AG04449 (cell line): ENCODE measurements around the gene KNTC1.
"Not testable (repeated sequence)": the region's sequence is repeated elsewhere in the genome, so short reads cannot be mapped to it uniquely, and the experiment has no call there.

Experiments used
- CTCF ChIA-PET: fragments of 350-600 bp; formaldehyde crosslinking; extraction: SDS; loops from one replicate; lab custom pipeline; 2021; ENCODE audit warnings: antibody characterized with exemption; lab: Yijun Ruan, JAX
- POLR2A ChIA-PET: fragments of 400-600, 350-600 bp; formaldehyde crosslinking; extraction: SDS; loops from one replicate; lab custom pipeline; 2020; ENCODE audit warnings: antibody characterized with exemption, inconsistent platforms; lab: Yijun Ruan, JAX
- DNase-seq: peaks from one replicate; pipeline ENCODE4 v3.0.0-alpha.2; 2010; ENCODE audit warnings: low read depth, low spot score
- H3K4me3 ChIP-seq: 2 replicates; pipeline ENCODE4 v1.5.1; 2011; ENCODE audit warnings: low read depth, mild to moderate bottlenecking, control low read depth, low read length
- TF ChIP-seq, protein P1 (sequence below): IDR thresholded peaks from one replicate; pipeline ENCODE4 v1.5.1; 2011; ENCODE audit warnings: mild to moderate bottlenecking, moderate library complexity, low read length, control low read depth, inconsistent platforms; ENCODE audit not compliant: insufficient read depth; ENCODE audit errors: missing control alignments

Gene KNTC1

GRCh38 chr12:122643207-122643805, 116.3 kb downstream of the KNTC1 start:
- POLR2A ChIA-PET: interaction anchor here (0.5 kb wide), 1 partner anchor 9 kb away, joined by 6 read pairs; no protein-coding TSS in a partner anchor
- no peak for DNase-seq
- TF ChIP-seq, protein P1, sequence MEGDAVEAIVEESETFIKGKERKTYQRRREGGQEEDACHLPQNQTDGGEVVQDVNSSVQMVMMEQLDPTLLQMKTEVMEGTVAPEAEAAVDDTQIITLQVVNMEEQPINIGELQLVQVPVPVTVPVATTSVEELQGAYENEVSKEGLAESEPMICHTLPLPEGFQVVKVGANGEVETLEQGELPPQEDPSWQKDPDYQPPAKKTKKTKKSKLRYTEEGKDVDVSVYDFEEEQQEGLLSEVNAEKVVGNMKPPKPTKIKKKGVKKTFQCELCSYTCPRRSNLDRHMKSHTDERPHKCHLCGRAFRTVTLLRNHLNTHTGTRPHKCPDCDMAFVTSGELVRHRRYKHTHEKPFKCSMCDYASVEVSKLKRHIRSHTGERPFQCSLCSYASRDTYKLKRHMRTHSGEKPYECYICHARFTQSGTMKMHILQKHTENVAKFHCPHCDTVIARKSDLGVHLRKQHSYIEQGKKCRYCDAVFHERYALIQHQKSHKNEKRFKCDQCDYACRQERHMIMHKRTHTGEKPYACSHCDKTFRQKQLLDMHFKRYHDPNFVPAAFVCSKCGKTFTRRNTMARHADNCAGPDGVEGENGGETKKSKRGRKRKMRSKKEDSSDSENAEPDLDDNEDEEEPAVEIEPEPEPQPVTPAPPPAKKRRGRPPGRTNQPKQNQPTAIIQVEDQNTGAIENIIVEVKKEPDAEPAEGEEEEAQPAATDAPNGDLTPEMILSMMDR: no peak
- CTCF ChIA-PET: interaction anchor here (3.1 kb wide), 1 partner anchor 110 kb away, joined by 17 read pairs; the partner anchor contains the start of gene DENR
- H3K4me3 ChIP-seq: no peak overlapping the region

- TF ChIP-seq, protein P1: no peak
- H3K4me3 ChIP-seq: no peak overlapping the region
- ChIA-PET CTCF (interaction anchor here (2.3 kb wide), 1 partner anchor 9 kb away, joined by 15 read pairs; no protein-coding TSS in a partner anchor), POLR2A (interaction anchor here (0.6 kb wide), 1 partner anchor 16 kb away, joined by 3 read pairs; no protein-coding TSS in a partner anchor)
- DNase-seq: peak; percentile 36
Observed at GRCh38 chr12:122646517-122647217, 119.6 kb downstream of the KNTC1 start.

GRCh38 chr12:122651520-122652224, 124.6 kb downstream of the KNTC1 start:
- no peak for DNase-seq
- TF ChIP-seq, protein P1: no peak
- CTCF ChIA-PET: no interaction called here
- POLR2A ChIA-PET: no interaction called here
- H3K4me3 ChIP-seq: no peak overlapping the region

DNA sequence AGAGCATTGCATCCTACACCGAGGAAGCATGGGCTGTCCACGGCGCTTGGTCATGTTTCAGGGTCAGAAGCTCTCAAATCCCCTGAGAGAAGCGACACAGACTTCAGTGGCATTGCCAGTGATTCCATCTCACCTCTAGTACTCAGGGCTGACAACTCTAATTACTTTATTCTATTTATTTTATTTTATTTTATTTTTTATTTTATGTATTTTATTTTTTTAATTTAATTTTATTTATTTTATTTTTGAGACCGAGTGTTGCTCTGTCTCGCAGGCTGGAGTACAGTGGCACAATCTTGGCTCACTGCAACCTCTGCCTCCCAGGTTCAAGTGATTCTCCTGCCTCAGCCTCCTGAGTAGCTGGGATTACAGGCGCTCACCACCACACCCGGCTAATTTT, 126.2 kb downstream of the KNTC1 start:
- H3K4me3 ChIP-seq, DNase-seq, CTCF ChIA-PET, POLR2A ChIA-PET: not testable (repeated sequence)

DNA sequence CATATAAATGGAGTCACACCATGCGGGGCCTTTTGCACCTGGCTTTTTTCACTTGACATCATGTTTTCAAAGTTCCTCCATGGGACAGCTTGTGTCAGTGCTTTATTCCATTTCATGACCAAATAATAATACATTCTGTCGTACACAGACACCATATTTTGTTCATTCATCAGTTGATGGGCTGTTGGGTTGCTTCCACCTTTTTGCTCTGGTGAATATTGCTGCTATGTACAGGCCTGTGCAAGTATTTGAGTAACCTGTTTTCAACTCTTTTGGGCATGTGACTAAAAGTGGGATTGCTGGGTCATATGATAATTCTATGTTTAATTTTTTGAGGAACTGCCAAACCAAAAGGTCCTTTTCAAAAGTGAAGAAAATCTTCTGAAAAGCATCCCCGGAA, 129.2 kb downstream of the KNTC1 start:
- CTCF ChIA-PET: interaction anchor here (1.2 kb wide), 1 partner anchor 18 kb away, joined by 4 read pairs; no protein-coding TSS in a partner anchor
- no peak overlapping the region for H3K4me3 ChIP-seq
- POLR2A ChIA-PET: no interaction called here
- DNase-seq: no peak
- TF ChIP-seq, protein P1: no peak

DNA sequence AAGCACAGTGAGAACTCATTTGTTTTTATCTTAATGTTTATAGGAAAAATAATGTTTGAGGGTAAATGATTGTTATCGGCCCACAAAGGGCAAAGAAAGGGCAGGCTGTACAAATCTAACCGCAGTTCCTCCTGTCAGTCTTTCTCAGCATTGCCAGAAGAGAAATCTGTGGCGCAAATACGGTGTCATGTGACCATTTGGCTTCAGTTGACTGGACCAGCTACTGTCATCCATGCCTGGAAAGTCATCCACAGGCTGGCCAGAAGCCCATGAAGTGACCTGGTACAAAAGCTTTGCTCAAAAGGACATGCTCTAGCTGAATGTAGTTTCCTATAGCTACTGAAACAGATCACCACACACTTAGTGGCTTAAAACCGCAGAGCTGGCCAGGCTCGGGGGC, 132.5 kb downstream of the KNTC1 start:
- TF ChIP-seq, protein P1: no peak
- no peak for DNase-seq
- ChIA-PET POLR2A (no interaction called here), CTCF (interaction anchor here (1.2 kb wide), 1 partner anchor 22 kb away, joined by 4 read pairs; no protein-coding TSS in a partner anchor)
- no peak overlapping the region for H3K4me3 ChIP-seq
